Mammary epithelial cell (primary cell): Measurements from ENCODE around the gene SPATA33.

Experiments used
- EZH2 ChIP-seq: IDR thresholded peaks from 2 replicates; pipeline ENCODE4 v1.6.1; 2012; ENCODE audit warnings: low read length, inconsistent platforms, borderline replicate concordance
- TF ChIP-seq, protein P1 (sequence below), 2 donors: IDR thresholded peaks in 1 of 2; conservative IDR thresholded peaks in 1 of 2; 2 replicates each; pipeline ENCODE4 v1.5.1; 2011 to 2012; ENCODE audit warnings: inconsistent platforms in 2 of 2, low read length in 2 of 2, mild to moderate bottlenecking in 2 of 2, control low read depth in 1 of 2, low read depth in 1 of 2; ENCODE audit not compliant: insufficient read depth in 1 of 2; ENCODE audit errors: extremely low read depth in 1 of 2

- TF ChIP-seq, protein P1, sequence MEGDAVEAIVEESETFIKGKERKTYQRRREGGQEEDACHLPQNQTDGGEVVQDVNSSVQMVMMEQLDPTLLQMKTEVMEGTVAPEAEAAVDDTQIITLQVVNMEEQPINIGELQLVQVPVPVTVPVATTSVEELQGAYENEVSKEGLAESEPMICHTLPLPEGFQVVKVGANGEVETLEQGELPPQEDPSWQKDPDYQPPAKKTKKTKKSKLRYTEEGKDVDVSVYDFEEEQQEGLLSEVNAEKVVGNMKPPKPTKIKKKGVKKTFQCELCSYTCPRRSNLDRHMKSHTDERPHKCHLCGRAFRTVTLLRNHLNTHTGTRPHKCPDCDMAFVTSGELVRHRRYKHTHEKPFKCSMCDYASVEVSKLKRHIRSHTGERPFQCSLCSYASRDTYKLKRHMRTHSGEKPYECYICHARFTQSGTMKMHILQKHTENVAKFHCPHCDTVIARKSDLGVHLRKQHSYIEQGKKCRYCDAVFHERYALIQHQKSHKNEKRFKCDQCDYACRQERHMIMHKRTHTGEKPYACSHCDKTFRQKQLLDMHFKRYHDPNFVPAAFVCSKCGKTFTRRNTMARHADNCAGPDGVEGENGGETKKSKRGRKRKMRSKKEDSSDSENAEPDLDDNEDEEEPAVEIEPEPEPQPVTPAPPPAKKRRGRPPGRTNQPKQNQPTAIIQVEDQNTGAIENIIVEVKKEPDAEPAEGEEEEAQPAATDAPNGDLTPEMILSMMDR (conservative IDR thresholded peaks at IDR 0.05 in 1 of 2, IDR thresholded peaks at IDR 0.05 in 1 of 2; ENCODE audit: extremely low read depth in 1 of 2, insufficient read depth in 1 of 2, low read depth in 1 of 2, low read length in 2 of 2), result peak in 1 of 2 donors; percentile 6
- no peak for TF ChIP-seq EZH2
Measured at GRCh38 chr16:89687092-89687940, 29.7 kb downstream of the SPATA33 start.
